PC-3 (cell line): Measurements from ENCODE around the gene COA1.

ENCODE experiments used
- EZH2phosphoT487 ChIP-seq: fragments of 300-600 bp; sonication (generic); IDR thresholded peaks from 2 replicates; pipeline ENCODE4 v1.6.1; 2018; ENCODE audit warnings: mild to moderate bottlenecking, antibody characterized with exemption, low read length, borderline replicate concordance
- TF ChIP-seq, protein P1 (sequence below): fragments of 300-600 bp; sonication (generic); conservative IDR thresholded peaks from 2 replicates; pipeline ENCODE4 v1.5.1; 2017; ENCODE audit warnings: antibody characterized with exemption, low read depth, mild to moderate bottlenecking, low read length

DNA sequence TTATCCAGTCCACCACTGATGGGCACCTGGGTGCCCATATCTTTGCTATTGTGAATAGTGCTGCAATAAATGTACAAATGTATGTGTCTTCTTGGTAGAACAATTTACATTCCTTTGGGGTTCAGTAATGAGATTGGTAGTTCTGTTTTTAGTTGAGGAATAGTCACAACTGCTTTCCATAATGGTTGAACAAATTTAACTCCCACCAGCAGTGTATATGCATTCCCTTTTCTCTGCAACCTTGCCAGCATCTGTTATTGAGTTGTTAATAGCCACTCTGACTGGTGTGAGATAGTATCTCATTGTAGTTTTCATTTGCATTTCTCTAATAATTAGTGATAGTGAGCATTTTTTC is 27.8 kb downstream of the COA1 start:
- TF ChIP-seq, protein P1, sequence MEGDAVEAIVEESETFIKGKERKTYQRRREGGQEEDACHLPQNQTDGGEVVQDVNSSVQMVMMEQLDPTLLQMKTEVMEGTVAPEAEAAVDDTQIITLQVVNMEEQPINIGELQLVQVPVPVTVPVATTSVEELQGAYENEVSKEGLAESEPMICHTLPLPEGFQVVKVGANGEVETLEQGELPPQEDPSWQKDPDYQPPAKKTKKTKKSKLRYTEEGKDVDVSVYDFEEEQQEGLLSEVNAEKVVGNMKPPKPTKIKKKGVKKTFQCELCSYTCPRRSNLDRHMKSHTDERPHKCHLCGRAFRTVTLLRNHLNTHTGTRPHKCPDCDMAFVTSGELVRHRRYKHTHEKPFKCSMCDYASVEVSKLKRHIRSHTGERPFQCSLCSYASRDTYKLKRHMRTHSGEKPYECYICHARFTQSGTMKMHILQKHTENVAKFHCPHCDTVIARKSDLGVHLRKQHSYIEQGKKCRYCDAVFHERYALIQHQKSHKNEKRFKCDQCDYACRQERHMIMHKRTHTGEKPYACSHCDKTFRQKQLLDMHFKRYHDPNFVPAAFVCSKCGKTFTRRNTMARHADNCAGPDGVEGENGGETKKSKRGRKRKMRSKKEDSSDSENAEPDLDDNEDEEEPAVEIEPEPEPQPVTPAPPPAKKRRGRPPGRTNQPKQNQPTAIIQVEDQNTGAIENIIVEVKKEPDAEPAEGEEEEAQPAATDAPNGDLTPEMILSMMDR = no peak
- no peak for TF ChIP-seq EZH2phosphoT487
